Suppressor macrophage (primary cell): Measurements from ENCODE around the gene IL3RA.
"Not testable (repeated sequence)": the region's sequence is repeated elsewhere in the genome, so short reads cannot be mapped to it uniquely, and the experiment has no call there.

Experiments used
- DNase-seq, 4 experiments: peaks; one replicate each; pipeline ENCODE4 v3.0.0-alpha.2; 2020 to 2022
- total RNA-seq, 17 experiments: gene quantifications; one replicate each; lab custom pipeline; 2026; ENCODE audit warnings: mixed read lengths in 6 of 17, inconsistent platforms in 3 of 17; lab: John Stamatoyannopoulos, UW

IL3RA gene
- 0.05 to 4.0 (median 0.55) reads per million in 17 experiments for total RNA-seq

DNA sequence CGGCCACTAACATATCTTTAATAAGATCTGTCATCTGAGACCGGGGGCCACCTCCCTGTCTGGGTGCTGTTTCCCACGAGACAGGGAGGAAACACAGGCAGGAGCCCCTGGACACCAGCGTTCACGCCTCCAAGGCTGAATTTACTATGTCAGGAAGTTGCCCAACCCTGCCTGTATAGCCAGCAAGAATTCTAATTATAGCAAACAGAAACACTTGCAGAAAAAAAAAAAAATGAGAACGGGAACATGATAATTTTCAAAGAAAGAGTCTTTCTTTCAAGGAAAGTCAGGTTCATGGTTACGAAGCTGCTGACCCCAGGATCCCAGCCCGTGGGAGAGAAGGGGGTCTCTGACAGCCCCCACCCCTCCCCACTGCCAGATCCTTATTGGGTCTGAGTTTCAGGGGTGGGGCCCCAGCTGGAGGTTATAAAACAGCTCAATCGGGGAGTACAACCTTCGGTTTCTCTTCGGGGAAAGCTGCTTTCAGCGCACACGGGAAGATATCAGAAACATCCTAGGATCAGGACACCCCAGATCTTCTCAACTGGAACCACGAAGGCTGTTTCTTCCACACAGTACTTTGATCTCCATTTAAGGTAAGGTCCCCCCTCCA is at the start of gene IL3RA:
TSS of gene IL3RA (plus strand) at position 455 of the 613 bp plus-strand sequence. CDS start 4,981 bp downstream, outside the sequence.
- DNase-seq, result peak; percentile 91 to 98 (median 94)

DNA sequence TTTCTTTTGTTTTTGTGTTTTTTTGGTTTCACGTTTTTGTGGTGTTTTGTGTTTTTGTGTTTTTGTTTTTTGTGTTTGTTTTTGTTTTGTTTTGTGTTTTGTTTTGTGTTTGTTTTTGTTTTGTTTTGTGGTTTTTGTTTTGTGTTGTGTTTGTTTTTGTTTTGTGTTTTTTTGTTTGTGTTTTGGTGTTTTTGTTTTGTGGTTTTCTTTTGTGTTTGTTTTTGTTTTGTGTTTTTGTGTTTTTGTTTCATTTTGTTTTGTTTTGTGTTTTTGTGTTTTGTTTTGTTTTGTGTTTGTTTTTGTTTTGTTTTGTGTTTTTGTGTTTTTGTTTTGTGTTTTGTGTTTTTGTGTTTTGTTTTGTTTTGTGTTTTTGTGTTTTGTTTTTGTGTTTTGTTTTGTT is 47.0 kb upstream of the IL3RA start:
- DNase-seq, result no peak

DNA sequence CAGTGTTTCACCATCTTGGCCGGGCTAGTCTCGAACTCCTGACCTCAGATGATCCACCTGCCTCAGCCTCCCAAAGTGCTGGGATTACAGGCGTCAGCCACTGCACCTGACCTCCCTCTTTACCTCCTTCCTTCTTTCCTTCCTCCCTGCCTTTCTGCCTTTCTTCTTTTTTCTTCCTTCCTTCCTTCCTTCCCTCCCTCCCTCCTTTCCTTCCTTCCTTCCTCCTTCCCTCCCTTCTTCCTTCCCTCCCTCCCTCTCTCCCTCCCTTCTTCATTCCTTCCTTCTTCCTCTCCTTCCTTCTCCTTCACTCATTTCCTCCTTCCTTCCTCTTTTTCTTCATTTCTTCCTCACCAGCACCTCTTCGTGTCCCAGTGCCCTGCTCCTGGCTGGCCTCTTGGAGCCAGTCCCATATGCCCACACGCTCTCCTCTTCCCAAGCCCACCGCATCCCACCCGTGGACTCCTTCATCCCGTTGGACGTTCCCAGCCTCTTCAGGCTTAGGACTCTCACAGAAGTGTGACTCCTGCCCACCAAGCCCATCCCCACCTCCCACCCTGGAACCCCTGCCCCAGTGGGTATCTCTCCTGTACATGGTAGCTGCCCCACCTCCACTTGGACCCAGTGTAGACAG is 45.4 kb upstream of the IL3RA start:
- no peak for DNase-seq

DNA sequence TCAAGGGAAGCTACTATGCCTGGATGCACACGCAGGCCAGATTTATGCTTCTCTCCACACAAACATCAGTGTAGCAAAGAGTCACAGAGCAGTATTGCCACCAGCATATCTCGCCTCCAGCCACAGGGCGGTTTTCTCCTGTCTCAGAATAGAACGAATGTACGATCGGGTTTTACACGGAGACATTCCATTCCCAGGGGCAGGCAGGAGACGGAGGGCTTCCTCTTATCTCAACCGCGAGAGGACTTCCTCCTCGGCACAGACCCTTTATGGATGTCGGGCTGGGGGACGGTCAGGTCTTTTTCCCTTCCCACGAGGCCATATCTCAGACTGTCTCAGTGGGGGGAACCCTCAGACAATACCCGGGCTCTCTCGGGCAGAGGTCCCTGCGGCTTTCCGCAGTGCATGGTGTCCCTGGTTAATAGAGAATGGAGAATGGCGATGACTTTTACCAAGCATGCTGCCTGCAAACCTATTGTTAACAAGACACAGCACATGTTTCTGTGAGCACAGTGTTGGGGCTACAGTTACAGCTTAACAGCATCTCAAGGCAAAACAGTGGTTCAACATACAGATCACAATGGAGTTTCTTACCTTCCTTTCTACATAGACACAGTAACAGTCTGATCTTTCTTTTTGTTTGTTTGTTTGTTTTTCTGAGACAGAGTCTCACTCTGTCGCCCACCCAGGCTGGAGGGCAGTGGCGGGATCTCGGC is 43.9 kb upstream of the IL3RA start:
- peak in 3 of 4 experiments; percentile 23 to 50 (median 39) for DNase-seq

DNA sequence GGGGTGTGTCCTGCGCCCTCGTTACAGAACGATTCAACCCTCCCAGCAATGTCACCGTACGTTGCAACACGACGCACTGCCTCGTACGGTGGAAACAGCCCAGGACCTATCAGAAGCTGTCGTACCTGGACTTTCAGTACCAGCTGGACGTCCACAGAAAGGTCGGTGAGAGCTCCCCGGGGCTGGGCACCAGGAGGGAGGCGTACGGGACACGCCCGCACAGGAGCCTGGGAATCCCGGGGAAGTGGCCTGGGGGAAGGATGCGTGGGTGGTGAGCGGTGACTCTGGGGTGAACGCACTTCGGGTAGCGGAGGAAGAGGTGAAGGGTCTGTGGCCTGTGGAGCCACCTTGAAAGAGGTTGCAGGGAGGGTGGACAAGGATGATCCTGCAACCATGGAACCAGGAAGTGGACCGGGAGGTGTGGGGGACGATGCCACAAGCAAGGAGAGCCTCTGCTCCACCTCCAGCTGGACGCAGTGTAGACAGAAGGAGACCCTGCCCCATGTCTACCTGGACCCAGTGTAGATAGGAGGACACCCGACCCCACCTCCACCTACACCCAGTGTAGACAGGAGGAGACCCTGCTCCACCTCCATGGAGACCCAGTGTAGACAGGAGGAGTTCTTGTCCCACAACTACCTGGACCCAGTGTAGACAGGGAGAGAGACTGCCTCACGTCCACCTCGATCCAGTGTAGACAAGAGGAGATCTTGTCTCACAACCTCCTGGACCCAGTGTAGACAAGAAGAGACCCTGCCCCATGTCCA is 42.1 kb upstream of the IL3RA start:
- no peak for DNase-seq

DNA sequence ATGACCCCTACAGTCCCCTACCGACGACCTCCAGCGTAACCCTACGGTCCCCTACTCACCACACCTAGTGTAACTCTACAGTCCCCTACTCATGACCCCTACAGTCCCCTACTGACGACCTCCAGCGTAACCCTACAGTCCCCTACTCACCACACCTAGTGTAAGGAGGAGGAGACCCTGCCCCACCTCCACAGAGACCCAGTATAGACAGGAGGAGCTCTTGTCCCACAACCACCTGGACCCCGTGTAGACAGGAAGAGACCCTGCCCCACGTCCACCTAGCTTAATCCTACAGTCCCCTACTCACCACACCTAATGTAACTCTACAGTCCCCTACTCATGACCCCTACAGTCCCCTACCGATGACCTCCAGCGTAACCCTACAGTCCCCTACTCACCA is 41.0 kb upstream of the IL3RA start:
- no peak for DNase-seq

DNA sequence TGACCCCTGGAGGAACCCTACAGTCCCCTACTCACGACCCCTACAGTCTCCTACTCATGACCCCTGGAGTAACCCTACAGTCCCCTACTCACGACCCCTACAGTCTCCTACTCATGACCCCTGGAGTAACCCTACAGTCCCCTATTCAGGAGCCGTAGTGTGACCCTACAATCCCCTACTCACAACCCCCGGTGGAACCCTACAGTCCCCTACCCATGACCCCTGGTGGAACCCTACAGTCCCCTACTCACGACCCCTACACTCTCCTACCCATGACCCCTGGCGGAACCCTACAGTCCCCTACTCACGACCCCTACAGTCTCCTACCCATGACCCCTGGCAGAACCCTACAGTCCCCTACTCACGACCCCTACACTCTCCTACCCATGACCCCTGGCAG is 39.0 kb upstream of the IL3RA start:
- not testable (repeated sequence) for DNase-seq

DNA sequence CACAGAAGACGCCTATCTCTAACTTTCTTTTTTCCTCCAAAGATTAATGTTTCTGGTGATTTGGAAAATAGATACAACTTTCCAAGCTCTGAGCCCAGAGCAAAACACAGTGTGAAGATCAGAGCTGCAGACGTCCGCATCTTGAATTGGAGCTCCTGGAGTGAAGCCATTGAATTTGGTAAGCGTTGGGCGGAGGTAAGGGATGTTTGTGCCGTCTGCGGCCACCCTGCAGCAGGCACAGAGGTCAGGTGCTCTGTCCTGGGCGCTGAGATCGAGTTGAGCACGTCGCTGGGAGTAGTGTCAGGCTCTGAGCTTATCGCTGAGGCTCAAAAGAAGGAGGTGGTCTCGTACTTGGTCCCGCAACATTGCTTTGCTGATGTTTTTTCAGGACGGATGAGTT is 36.1 kb upstream of the IL3RA start:
- no peak for DNase-seq

DNA sequence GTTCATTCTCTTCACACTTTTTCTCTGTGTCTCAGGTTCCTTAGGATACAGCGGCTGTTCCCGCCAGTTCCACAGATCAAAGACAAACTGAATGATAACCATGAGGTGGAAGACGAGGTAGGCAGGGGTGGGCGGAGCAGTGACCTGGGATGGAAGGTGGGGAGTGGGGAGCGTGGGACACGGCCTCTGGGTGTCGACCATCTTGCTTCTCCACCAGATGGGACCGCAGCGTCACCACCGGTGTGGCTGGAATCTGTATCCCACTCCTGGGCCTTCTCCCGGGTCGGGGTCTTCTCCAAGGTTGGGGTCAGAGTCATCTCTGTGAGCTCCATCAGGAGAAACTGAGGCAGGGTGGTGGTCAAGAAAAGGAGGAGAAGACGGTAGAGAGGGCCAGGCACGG is 31.2 kb upstream of the IL3RA start:
- DNase-seq, result no peak

DNA sequence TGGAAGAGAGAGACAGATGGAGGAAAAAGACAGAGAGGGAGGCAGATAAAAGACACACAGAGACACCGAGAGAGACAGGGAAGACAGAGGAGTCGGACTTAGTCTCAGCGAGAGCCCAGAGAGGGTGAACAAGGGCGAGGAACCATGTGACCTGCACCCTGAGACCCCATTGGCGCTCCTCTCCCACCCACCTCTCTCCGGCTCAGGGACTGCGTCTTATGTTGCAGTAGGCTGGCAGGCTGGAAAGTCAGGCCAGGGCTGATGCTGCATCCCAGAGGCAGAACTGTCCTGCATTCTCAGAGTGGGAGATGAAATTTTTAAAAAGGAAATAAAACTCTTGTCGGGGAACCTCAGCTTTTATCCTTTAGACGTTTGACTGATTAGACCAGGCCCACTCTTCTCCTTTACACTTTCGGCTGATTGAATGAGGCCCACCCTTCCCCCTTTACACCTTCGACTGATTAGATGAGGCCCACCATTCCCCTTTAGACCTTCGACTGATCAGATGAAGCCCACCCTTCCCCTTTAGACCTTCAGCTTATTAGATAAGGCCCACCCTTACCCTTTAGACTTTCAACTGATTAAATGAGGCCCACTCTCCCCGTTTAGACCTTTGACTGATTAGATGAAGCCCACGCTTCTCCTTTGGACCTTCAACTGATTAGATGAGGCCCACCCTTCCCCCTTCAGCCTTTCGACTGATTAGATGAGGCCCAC is 29.5 kb upstream of the IL3RA start:
- no peak for DNase-seq

DNA sequence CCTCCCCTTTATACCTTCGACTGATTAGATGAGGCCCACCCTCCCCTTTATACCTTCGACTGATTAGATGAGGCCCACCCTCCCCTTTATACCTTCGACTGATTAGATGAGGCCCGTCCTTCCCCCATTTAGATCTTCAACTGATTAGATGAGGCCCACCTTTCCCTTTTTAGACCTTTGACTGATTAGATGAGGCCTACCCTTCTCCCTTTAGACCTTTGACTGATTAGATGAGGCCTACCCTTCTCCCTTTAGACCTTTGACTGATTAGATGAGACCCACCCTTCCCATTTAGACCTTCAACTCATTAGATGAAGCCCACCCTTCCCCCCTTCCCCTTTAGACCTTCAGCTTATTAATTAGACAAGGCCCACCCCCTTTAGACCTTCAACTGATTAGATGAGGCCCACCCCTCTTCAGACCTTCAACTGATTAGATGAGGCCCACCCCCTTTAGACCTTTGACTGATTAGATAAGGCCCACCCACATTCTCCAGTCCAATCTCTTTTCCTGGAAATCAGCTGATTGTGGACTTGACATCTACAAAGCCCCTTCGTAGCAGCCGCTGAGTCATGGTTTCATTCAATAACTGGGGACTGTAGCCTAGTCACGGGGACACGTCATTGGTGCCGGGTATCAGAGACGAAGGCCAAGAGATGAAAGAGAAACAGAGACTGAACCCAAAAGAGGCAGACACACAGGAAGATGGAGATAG is 28.8 kb upstream of the IL3RA start:
- no peak for DNase-seq

DNA sequence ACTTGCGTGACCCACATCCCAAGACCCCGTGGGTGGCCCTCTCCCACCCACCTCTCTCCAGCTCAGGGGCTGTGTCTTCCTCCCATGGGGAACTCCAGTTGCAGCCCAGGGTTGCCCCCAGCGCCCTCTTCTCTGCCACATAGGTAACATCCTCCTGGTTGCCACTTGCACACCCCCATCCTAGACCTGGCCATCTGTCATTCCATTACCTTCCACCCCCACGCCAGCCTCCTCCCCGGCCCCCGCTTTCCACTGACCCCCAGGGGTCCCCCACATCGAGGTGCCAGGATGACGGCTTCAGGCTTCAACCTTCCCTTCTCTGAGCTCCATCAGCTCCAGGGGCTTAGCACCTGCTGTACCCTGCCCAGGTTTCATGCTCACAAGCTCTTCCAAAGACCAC is 28.1 kb upstream of the IL3RA start:
- DNase-seq, result no peak

DNA sequence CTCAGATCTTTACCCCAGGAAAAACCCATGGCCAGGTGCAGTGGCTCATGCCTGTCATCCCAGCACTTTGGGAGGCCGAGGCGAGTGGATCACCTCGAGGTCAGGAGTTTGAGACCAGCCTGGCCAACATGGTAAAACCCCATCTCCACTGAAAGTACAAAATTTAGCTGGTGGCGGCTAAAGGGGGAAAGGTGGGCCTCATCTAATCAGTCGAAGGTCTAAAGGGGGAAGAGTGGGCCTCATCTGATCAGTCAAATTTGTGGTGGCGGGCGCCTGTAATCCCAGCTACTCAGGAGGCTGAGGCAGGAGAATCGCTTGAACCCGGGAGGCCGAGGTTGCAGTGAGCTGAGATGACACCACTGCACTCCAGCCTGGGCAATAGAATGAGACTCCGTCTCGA is 27.7 kb upstream of the IL3RA start:
- not testable (repeated sequence) for DNase-seq

DNA sequence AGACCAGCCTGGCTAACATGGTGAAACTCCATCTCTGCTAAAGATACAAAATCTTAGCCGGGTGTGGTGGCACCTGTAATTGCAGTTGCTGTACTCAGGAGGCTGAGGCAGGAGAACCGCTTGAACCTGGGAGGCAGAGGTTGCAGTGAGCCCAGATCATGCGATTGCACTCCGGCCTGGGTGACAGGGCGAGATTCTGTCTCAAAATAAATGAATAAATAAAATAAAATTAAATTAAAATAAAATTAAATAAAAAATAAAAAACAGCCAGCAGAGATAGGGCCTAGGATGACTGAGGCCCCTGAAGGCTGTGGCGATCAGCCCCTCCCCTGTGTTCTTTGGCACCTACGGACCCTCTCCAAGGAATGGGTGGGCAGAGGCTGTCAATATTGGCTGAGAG is 22.8 kb upstream of the IL3RA start:
- no peak for DNase-seq

DNA sequence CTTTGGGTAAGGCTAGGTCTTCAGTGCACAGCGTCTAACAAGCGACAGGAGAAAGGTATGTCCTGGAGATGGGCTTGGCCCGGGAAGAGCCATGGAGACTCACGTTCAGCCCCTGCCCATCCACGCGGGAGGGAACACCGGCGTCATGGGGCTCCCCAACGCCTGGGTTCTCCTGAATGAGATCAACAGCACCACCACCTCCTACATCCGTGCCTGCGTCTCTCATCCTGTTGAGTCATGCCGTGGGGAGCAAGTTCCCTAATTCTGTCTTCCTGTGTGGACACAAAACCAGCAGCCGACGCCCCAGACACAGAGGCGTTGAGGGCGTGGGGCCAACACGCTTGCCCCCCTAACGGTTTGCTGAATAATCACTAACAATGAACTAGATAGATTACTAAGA is 20.1 kb upstream of the IL3RA start:
- peak; percentile 95 to 98 (median 96) for DNase-seq

DNA sequence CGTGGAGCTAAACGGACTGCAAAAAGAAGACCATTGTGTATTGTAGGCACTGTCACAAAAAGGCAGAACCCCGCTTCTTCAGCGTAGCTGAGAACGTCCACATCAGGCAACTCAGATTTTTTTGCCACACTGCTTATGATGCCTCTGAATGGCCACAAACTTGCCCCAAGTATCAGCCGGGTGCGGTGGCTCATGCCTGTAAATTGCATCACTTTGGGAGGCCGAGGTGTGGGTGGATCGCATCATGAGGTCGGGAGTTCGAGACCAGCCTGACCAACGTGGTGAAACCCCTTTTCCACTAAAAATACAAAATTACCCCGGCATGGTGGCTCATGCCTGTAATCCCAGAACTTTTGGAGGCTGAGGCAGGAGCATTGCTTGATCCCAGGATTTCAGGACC is 14.9 kb upstream of the IL3RA start:
- DNase-seq, result peak in 3 of 4 experiments; percentile 40 to 61 (median 43)

DNA sequence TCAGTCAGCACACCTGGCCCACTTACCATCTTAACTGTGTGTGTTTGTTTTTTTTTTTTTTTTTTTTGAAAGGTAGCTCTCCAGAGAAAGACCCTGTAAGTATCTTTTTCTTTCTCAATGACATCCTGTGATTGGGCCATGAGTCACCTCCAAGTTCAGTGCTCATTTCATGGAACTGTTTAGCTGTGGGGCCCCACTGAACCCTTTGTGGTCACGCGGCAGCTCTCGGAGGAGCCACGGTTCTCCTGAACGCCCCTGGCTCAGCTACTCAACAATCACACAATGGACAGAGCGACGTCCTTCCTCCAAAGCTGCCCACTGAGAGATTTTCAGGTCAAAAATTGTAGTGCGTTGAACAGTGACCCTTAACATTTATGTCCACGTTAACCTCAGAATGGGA is 14.2 kb upstream of the IL3RA start:
- DNase-seq, result peak; percentile 42 to 63 (median 49)

DNA sequence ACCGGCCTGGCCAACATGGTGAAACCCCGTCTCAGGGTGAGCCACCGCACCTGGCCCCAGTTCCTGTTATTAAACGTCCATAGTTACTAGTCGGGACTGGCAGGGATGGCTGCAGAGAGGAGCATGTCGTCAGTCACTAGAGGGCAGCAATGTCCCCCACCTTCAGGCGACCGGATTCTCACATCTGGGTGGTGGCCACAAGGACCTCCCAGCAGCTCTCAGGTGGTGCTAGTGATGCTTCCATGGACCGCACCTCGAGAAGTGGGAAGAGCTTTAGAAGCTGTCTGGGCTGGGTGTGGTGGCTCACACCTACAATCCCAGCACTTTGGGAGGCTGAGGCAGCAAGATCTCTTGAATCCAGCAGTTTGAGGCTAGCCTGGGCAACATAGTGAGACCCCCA is 13.3 kb upstream of the IL3RA start:
- peak; percentile 70 to 87 (median 79) for DNase-seq

DNA sequence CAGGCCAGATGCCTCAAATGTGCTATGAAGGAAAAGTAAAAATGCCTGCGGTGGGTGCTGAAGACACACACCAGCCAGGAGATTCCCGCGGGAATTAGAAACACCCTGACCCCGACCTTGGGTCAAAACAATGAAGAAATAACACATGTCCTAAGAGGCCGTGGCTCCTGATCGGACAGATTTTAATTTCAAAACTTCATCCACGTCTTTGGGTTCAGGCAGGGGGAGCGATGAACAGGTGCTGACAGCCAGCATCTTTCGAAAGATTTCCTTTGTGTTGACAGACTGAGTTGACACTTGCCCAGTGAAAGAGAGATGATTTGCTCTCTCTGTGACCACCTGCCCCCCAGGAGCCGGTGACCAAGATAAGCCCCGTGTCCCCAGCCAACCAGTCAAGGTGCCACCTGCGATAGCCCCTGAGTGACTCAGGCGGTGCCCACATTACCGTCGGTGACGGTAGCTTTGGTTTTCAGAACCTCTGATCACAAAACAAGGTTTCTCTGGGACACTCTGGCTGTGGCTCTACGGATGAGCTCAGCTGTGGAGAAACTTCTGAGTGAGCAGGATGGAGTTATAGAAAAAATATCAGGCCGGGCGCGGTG is 11.0 kb upstream of the IL3RA start:
- peak in 1 of 4 experiments; percentile 16 for DNase-seq

DNA sequence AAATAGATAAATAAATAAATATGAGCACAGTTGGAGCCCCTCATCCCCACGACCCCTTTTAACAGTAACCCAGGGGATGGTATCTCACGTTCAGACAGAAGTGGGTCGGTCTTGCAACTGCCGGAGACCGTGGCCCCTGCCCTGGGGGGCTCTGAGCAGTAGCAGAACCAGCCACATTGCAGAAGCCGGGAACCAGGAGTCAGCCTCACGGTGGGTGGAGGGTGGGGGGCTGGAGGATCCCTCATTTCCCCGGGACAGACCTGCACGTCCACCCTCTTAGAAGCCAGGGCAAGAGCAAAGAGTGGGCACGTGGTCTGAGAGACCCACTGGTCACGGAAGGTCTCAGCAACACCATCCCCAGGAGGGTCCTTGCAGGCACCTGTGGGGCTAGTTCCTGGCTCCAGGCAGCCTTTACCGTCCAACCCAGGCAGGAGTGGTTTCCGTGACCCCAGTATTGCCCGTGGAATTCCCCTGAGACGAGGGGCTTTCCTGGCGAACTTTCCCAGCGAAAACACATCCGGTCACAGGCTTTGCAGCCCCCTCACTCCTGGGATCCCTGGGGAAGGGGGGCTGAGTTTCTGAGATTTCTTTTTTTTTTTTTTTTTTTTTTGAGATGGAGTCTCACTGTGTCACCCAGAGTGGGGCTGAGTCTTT is 8.8 kb upstream of the IL3RA start:
- DNase-seq, result no peak

DNA sequence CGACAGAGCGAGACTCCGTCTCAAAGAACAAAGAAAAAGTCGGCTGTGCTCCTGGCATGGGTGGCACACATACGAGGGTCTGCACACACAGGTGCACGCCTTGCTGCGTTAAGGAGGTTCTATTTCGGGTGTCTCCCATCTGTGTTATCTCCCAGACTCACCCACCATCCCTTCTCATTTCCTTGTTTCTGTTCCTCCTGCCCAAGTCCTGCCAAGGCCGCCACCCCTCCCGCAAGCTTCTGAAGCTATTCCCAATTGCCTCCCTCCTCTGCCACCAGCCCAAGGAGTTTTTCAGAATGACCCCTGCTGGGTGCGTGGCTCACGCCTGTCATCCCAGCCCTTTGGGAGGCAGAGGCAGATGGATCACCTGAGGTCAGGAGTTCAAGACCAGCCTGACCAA is 6.0 kb upstream of the IL3RA start:
- DNase-seq, result peak; percentile 28 to 68 (median 60)
